GM19463 (cell line): ENCODE results near the gene CHSY1.

Experiments used
- ATAC-seq: cut with Tn5 transposase; IDR thresholded peaks from one replicate; pipeline ENCODE4 v1.9.1; 2021; ENCODE audit warnings: mild to moderate bottlenecking, moderate library complexity; ENCODE audit not compliant: unreplicated experiment

Gene CHSY1

DNA sequence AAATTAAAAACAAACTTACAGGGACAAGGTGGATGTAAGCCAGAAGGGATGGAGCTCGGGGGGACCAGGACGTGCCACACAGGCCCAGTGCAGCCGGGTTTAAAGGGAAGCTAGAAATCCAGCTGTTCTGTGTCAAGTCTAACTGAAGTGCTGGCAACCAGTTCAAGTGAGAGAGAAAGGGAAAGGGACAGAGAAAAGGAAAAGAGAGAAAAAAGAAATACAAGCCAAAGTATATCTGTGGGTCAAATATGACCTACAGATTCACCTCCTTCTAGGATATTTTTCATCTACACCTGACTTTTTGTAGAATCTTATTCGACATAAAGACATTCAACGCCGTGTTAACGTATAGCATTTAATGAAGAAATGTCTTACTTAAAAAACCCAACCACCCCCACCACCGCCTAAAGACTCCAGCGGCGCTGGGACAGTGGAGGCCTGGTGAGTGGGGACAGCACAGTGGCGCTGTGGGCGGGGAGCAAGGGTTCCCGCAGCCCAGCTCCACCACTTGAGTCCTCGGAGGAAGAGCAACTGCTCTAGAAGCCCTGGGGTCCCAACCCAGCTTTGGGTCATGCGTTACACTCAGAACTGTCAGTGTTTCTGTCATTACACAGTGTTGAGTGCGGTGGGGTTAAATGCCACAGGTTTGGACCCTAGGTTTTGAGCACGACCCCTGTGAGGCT lies 62.3 kb downstream of the CHSY1 start:
- no peak for ATAC-seq

GRCh38 chr15:101188637-101189408 lies 63.0 kb downstream of the CHSY1 start:
- ATAC-seq, result peak; percentile 79

DNA sequence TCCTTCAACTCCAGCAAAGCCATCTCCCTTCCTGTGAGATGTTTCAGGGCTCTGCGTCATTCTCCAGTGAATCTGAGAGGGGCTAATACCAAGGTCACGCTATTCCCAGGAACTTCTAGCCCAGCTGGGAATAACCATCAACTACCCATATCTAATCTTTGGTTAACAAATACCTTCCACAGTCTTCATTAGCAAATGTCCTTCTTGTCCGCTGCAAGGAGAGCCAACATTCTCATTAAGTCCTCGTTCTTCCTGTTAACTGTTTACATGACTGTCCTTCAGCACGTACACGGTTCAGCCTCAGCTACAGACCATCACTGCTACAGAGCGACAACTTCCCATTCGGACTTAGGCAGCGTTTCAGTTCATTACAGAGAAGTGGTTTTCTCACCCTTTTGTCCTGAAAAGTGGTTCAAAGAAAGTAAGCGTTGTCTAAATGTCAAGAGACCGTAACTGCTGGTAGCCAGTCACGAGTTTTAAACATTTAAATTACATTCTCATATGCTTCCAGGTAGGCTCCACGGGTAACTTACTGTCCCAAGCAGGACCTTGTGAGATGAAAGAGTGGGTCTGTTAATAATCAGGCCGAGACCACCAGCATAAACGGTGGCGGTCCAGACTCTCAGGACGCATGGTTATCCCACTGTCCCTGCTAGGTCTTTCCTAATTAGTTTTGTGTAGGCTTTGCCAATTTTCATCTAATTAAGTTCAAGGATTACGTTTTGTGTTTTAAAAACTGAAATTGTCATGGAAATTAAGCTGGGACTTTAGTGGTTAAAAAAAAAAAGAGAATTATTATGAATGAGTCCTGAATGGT lies 63.8 kb downstream of the CHSY1 start:
- ATAC-seq, result peak; percentile 33

DNA sequence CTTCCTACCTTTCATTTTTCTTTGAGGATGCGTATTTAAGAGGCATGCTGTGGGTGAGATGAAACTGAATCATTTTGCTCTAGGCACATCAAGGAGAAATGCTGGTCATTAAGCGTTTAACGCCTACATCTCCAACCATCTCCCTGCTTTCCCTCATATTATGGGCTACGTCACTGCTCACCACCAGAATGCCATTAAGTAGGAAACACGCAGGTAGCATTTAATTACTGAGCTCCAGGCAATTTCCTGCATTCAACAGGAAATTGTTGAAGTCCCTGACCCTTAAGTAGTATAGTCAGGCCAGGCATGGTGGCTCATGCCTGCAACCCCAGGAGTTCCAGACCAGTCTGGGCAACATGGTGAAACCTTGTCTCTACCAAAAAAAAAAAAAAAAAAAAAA lies 66.1 kb downstream of the CHSY1 start:
- ATAC-seq, result no peak

DNA sequence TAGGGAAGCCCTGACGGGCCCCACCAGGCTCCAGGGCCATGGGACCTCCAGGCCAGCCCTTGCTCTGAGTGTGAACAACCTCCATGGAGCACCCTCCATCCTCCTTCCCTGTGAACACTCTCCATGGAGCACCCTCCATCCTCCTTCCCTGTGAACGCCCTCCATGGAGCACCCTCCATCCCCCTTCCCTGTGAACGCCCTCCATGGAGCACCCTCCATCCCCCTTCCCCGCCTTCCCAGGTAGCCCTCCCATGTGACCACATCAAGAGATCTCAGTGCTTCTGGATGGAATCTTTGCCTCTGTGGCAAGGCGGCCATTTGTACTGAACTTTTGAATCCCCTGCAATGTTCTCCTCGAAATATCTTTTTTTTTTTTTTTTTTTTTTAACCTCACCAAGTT lies 66.5 kb downstream of the CHSY1 start:
- ATAC-seq, result no peak

DNA sequence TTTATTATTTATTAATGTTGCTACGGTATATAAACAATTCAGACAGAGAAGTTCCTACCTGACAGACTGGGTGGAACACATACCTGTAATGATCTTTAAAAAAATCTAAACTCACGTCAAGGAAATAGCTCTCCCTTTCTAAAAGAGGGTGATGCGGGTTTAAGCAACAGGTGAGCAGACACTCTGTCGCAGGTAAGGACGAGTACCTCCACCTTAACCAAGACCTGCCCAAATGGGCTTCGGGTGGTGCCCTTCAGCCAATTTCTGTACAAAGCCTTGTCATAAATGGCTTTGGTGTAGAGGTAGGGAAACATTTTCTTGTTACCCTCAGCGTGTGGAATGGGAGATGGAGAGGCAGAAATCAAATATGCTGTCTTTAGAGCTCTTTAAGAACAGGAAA lies 67.0 kb downstream of the CHSY1 start:
- no peak for ATAC-seq

DNA sequence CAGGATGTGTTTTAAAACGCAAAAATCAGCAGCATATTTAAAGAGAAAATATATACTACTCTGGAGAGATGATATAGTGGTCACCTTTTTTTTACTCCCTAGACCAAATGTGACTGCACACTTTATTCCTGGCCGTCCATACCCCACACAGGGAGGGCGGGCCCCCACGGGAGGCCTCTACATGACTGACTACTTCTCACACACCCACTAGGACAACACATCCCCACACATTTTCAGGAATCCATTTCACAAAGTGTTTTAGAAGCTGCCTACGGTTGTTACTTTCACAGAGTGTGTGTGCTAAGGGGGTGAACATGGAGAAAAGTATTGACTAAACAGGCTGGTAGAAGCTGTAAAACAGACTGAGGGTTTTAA lies 67.9 kb downstream of the CHSY1 start:
- no peak for ATAC-seq

DNA sequence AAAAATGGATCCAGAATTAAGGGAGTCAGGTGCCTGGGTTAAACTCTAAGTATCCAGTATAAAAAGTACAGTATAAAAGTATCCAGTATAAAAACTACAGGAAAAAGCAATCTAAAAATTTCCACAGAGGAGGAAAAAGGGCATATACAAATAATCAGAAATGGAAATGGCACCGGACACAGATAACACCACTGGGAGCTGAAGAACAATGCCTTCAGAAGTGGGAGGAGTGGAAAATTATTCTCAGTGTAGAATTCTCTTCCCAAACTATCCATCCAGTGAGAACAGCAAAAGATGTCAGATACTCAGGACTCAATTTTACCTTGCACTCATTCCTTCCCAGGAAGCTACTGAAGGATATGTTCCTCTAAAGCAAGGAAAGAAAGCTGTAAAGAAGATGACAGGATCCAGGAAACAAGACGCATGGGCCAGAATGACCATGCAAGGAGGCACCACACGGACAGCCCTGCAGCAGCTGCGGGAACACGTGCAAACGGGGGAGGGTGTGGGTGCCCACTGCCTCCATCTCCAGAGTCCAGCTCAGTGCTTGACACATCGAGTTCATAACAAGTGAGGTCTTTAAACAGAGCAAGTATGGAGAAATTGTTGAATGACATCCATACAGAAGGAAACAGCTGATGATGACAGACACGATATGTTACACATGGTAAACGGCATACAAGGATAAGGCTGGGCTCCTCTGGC lies 68.5 kb downstream of the CHSY1 start:
- ATAC-seq, result no peak

GRCh38 chr15:101182215-101182614 lies 69.6 kb downstream of the CHSY1 start:
- no peak for ATAC-seq

DNA sequence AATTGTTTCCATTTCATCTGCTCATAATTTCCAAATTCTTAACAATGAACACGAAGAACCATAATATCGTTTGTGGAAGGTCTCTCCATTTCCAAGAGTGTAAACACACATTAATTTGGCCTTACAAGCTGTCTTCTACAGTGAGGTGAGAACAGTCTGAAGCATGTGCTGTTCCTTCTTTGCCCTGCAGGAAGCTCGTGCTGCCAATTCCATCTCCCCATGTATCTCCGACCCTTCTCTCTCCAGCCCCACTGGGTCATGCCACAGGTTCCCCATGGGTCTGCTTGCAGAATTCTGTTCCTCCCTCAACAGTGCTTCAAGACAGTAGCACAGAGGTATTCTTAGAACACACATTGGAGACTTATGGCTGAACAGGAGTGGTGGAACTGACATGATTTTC lies 70.5 kb downstream of the CHSY1 start:
- no peak for ATAC-seq

DNA sequence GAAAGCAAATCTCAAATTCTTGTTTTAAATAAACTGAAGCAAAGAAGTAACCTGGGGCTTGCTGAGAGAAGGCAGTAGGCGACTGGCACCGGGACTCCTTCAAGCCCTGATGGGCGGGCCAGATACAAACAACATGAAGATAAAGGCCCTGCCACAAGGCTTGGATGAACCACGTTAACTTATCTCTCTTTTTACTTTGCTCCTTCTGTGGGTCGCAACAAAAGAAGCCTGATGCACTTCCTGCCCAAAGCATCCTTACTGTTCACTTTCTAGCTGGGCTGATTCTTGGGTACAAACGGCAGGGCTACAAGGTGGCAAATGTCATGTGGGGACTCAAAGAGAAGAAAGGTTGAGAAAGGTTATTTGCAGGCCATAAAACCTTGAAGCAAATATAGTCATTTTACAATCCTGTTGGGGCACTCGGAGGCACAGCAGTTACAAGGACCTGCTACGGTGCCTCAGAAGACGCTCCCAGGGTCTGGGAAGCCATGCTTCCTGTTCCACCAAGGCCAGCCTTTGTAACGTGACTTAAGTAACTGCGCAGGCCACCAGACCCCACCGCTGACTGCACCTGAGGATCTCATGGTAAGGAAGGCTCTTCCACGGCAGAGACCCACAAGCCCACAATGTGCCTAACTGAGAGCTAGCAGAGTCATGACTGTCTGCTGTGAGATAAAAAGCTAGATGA lies 71.1 kb downstream of the CHSY1 start:
- ATAC-seq, result no peak

- ATAC-seq, result no peak
These were observed 72.3 kb downstream of the CHSY1 start for GRCh38 chr15:101179341-101180153.

- no peak for ATAC-seq
These were observed 72.9 kb downstream of the CHSY1 start for GRCh38 chr15:101178931-101179330.

DNA sequence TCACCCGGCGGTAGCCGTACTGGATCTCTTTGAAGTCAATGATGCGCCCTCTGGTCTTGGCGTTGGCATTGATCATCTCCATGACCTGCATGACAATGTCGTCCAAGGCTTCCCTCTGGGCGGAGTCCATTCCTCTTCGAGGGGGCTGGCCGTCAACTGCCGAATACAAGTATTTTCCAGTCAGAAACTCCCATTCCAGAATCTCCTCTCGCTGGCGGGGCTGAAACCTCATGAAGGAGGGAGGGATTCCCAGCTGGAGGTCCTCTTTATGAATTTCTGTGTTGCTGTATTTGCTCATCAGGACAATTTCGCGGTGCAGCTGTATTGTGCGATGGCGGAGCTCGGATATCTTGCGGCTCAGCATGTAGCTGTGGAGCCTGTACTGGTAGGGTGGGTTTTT lies 73.4 kb downstream of the CHSY1 start:
- no peak for ATAC-seq

DNA sequence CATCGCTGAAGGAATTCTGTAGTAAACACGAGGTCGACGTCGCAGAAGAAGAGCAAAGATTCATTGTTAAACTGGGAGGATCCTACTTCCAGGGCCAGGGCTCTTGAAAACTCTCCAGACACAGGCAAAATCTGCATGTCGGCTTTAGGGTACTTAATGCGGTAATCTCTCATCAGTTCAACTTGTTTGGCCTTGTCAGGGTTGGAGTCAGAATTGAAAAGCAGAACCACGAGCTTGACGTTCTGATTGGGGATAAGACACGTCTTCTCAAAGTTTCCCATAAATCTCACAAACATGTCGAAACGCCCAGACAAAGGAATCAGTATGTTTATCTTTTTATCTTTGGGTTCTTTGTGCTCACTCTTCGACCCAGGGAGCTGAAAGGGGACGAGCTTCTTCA lies 74.0 kb downstream of the CHSY1 start:
- no peak for ATAC-seq

DNA sequence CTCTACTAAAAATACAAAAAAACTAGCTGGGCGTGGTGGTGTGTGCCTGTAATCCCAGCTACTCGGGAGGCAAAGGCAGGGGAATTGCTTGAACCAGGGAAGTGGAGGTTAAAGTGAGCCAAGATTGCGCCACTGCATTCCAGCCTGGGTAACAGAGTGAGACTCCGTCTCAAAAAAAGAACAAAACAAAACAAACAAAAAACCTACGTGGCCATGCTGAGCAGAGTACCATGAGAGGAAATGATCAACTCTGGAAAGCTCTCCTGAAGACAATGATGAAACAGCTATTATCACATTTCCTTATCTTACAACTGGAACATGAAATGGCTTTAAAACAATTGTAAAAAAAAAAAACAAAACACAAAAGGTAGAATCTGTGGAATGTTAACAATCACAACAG lies 75.2 kb downstream of the CHSY1 start:
- no peak for ATAC-seq

- no peak for ATAC-seq
These were observed 76.4 kb downstream of the CHSY1 start for GRCh38 chr15:101175401-101175800.

GRCh38 chr15:101174152-101174920 lies 77.5 kb downstream of the CHSY1 start:
- ATAC-seq, result no peak
